Measurements from ENCODE around the gene IVNS1ABP.
"Not testable (repeated sequence)": the region's sequence is repeated elsewhere in the genome, so short reads cannot be mapped to it uniquely, and the experiment has no call there.

IVNS1ABP gene

DNA sequence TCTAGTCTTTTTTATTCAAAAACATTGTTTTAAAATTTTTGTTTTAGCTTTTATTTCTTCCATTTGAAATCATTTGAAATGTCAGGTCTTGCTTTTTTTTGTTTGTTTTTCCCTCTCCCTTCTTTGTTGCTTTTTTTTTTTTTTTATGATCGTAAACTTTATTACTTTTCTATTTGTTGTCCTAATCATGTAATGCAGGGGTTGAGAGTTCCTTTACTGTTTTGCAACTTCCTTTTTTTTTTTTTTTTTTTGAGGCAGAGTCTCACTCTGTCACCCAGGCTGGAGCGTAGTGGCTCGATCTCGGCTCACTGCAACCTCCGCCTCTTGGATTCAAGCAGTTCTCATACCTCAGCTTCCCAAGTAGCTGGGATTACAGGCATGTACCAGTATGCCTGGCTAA is 24.8 kb downstream of the IVNS1ABP start:
- DNase-seq (ENCODE audit: low spot score) = no peak

DNA sequence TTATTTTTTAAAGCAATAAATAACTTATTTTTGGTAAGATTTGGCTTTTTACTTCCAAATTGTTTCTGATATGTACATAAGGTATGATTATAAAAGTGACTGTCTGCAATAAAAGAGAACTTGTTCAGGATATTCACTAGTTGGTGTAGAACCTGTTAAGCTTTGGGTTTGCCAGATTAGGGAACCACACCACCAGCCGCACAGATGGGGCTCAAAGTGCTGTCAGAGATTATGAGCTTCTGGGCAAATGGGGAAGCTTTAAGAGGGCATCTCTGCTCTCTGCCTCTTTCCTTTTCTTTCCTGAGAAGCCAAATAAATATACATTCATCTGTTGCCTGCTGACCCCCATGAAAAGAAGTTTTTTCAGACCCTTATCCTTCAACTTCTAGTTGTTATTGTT is 25.4 kb downstream of the IVNS1ABP start:
- peak; percentile 71 for DNase-seq (ENCODE audit: low spot score)

DNA sequence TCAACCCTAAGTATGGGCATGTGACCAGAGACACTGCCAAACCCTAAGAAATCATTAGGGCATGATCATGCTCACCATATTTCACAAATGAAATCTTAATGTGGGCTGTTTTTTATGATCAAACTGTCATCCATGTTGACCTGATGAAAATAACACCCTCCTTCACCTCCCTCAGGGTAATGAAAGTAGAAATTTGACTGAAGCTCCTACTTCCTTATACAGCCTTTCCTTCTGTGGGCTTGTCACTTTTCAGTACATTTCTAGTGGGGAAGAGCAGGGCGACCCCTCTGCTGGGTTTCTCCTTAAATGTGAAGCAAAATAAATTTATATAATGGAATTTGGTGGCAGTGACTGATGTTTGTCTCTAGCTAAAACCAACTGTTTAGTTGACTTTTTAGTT is 25.9 kb downstream of the IVNS1ABP start:
- no peak for DNase-seq (ENCODE audit: low spot score)

DNA sequence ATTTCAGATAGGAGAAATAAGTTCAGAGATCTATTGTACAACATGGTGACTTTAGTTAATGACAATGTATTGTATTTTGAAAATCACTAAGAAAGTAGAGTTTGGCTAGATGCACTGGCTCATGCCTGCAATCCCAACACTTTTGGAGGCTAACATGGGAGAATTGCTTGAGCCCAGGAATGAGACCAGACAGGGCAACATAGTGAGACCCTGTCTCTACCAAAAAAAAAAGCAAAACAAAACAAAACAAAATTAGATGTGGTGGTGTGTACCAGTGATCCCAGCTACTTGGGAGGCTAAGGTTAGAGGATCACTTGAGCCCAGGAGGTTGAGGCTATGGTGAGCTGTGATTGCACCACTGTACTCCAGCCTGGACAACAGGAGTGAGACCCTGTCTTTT is 27.2 kb downstream of the IVNS1ABP start:
- no peak for DNase-seq (ENCODE audit: low spot score)

DNA sequence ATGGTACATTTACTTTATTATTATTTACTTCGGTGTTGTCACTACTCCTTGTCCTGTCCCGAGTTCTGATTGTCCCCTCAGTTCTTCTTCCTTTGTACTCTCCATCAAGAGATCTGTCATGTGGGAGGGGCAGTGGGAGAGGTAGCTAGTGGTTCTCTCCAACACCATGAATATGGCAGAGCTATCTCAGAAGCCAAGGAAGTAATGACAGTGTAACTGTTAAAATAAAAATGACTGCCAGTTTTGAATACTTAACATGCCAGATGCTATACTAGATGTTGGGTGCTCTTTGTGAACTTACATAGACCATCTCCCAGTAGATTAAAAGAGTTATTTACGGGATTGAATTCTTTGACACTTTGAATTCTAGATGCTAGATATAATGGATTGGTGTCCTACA is 28.6 kb downstream of the IVNS1ABP start:
- no peak for DNase-seq (ENCODE audit: low spot score)

DNA sequence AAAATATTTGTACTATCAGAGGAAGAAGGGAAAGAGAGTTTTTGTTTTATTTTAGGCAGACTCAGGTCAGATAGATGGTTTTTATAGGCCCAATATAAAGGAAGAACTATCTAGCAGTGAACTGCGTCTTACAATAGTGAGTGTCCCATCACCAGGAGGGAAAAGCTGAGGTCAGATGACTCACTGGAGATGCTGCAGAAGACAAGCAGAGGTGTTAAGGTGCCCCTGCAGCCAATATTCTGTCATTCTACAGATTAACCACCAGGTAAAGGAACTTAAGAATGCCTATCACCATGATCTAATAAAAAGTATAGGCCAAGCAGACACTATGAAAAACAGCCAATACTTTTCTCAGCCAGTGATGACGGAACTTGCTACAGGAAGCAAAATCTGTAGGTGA is 29.6 kb downstream of the IVNS1ABP start:
- DNase-seq (ENCODE audit: low spot score) = no peak

DNA sequence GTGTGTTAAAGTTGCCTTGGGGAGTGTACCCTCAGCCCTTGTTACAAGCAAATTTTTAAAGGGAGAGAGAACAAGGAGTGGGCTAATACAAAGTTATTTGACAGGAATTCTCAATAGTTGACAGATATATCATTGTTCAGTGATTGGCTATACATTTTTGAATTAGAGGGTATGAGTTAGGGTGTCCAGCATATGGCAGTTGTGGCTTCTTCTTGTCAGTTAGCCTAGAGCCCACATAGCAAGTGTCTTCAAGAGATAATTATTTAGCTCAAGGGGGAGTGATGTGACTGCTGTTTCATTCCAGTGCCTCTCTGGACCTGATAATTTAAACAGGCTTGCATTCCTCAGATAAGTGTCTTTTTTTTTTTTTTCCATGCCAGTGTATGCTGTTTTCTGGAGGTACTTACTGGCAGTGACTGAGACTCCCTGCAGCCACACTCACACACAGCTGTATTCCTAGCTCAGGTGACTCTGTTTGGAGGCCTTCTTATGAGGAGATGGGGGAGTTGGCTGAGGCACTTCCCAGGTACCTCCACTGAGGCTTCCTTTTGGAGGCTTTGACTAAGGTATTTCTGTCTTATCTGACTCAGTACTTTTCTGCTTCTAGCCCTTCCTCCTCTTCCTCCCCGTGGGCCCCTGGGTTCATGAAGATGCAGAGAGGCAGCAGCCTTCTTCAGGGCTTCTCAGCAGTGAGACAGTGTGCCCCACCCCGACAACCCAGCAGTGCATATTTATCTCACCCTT is 32.3 kb downstream of the IVNS1ABP start:
- no peak for DNase-seq (ENCODE audit: low spot score)

DNA sequence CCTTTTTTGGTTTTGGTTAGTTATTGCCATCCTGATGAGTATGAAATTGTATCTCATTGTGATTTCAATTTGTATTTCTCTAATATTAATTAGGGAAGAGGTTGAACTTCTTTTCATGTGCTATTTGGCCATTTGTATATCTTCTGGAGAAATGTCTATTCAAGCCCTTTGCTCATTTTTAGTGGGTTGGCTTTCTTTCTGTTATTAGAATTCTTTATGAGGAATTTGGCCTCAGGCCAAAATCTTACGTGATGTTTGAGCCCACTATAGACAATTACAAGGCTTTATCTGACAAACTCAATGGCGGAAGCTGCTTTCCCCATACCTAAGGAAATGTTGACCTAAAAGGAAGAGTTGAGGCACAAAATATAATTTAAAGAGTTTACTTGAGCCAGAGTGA is 32.9 kb downstream of the IVNS1ABP start:
- no peak for DNase-seq (ENCODE audit: low spot score)

DNA sequence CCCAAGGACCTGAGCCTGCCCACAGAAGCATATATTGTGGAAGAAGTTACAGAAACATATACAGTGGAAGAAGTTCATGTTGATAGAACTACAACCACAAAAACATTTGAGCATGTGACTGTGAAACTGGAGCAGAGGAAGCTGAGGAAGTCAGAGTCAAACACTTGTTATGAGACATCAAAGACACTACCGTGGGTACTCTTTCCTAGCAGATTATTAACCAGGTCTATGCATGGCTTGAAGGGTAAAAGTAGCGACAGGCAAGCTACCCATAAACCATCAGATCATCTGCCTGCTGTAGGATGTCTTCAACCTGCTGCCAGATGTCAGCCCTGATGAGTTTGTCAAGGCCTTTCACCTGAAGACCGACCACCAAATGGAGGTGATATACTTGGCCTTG is 35.8 kb downstream of the IVNS1ABP start:
- DNase-seq (ENCODE audit: low spot score) = no peak

DNA sequence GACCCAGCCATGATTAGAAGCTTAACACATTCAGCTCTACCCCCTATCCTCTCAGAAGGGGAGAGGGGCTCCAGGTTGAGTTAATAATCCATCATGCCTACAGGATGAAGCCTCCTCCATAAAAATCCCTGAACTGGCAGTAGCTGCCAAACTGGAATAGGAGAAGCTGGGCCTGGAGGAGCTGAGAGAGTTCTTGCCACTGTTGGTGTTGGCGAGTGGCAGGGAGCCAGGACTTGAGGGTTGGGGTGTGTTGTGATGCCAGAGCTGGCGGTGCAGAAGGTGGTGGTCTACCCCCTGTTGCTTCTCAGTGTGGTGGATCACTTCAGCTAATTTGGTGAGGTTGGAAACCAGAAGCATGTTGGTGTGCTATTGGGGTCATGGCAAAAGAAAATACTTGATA is 36.5 kb downstream of the IVNS1ABP start:
- DNase-seq (ENCODE audit: low spot score) = no peak

DNA sequence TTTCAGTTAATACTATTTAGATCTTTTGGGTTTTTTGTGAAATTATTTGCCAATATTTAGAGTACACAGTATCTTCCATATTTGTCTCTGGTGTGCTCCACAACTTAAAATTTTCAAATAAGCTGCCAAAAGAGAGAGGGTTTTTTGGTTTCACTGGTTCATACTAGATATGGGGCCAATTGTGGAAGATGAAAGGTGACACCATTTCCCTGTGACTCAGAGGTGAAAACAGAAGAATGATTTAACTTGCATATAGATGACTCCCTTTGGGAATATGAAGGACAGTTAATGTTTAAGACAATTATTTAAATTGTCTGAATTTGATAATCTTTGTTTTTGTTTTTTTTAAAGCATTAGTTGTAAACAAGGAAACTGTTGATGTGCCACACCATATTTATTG is 37.5 kb downstream of the IVNS1ABP start:
- no peak for DNase-seq (ENCODE audit: low spot score)

DNA sequence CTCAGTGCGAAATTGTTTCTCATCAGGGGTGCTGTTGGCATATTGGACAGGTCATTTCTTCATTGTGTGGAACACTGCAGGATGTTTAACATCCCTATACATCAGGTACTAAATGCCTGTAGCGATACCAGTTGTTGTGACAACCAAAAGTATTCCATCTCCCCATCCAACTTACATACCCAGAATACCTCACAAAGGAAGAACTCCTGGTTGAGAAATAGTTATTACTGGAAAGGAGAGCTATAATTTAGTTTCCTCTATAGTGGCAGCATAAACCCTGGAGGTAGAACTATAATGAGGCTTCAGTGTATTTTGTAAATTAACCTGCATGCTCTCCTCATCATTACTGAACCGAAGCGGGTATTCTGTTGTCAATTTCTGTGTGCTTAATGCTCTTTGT is 45.1 kb downstream of the IVNS1ABP start:
- DNase-seq (ENCODE audit: low spot score) = no peak

DNA sequence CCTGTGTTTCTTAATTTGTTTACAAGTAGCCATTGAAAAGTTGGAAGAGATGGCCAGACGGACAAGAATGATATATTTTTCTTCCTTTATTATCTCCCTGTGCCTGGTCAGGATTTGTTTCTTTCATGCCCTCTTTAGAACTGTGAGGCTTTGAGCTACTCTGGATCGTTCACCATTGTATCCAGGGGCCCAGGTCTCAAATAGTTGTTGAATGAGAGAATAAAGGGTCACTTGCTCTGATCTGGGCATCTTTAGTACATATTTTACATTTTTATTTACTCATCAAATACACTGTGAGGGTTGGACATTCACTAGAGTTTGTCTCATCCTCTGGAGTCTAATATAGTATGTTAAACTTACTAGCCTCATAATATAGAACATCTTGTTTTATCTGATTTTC is 48.7 kb downstream of the IVNS1ABP start:
- DNase-seq (ENCODE audit: low spot score) = no peak

DNA sequence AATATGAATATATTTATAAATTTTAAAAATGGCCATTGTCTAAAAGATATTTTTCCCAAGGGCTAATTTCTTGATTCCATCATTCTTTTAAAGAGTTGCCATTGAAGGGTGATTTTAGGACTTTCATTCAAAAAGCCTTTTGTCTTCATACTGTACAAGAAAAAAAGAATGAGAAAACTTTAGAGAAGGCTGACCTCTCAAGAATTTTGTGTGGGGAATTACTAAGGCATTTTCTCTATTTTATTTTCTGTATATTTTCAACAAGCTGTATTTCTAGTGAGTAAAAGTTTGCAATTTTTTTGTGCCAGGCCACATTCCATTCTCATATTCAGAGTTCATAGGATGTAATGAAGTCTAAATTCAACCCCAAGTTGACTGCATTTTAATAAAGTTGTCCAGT is 49.3 kb downstream of the IVNS1ABP start:
- DNase-seq (ENCODE audit: low spot score) = no peak

DNA sequence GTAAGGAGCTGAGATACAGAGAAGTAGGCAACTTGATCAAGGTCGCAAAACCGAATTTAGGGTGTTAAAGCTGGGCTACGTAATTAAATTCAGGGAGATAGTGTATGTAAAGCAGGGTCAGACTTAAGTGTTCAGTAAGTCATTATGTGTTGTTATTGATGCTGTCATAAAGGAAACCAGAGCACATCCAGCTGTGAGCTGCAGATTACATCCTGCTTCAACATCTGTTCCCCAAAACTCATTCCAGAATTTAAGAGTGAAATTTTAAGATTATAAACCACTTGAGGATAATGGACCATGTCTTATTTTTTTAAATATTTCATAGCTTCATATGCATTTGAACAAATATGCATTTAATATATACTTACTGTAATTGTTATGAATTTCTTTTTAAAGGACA is 49.7 kb downstream of the IVNS1ABP start:
- no peak for DNase-seq (ENCODE audit: low spot score)

DNA sequence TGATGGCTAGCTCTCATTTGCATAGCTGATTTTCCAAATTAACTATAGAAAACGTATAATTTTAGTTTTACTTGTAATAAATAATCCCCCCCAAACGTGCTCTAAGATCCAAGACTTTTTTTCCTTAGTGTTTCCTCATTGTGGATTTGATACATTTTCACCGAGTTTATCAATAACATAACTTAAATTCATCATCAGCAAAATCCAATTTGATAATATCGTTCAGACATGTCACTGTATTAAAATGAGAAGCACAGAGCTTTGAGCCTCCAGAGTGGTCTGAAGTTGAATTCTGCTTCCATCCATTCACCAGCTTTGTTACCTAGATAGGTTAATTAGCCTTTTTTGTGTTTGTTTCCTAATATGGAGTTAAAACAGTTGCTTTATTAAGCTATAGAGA is 51.7 kb downstream of the IVNS1ABP start:
- DNase-seq (ENCODE audit: low spot score) = no peak

DNA sequence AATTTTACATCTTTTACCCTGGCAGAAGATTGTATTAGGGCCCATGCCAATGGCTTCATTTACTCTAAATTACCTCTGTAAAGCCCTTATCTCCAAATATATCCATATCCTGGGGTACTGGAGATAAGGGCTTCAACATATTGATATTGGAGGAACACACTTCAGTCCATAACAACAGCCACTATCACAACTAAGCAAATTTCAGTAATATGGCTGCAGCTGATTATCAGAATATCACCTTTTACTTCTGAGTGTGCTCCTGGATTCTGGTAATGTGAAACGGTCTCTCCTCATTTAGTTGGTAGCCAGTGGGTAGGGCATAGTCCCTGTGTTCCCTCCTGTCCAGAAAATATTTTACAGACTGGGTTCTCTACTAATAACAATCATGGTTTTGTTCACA is 53.3 kb downstream of the IVNS1ABP start:
- DNase-seq (ENCODE audit: low spot score) = no peak

DNA sequence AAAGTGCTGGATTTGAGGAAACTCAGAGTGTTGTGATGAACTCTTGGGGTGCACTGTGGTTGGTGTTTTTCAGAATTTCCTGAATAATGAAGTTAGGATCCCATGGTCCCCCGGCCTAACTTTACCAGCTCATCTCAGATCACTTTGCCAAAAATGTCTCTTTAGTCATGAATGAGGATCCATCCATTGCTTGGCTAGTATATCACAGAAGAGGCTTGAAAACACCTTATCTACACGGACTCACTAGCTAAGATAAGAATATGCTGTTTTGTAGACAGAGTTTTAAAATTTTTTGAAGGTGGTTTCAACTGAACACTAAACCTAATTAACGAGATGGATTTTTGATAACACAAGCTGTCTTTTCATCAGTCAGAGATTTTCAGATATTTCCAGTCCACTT is 53.8 kb downstream of the IVNS1ABP start:
- DNase-seq (ENCODE audit: low spot score) = no peak

DNA sequence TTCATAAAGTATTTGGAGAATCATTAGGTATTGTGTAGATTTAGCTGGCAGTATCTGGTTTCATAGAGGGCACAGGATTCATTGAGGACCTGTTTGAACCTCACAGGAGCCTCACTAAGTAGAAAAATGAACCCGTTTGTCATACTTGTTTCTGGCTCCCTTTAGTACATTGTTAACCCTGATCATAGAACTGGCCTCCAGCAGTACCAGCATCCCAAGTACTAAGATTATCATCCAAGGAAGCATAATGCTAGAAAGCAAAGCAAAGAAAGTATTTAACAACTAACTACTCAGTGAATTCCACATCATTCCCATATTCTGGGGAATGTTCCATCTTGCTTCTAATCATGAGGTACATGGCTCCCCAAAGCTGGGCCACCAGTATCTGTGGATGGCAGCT is 54.9 kb downstream of the IVNS1ABP start:
- DNase-seq (ENCODE audit: low spot score) = no peak

DNA sequence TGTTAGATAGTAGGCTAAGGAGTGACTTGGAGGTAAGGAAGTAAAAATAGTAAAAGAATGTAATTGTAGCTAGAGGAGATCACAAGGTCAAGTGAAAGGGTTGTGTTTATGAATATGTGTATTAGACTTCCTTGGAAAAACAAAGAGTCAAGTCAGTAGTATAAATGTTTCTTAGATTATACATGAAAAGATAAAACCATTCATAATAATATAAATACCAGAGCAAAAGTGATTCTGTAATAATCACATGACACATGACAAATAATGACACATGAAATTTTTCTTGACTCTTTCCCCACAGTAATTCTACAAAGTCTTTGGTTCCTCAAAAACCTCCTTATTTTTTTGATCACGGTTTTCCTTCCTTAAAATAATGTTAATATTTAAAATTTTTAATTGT is 56.4 kb downstream of the IVNS1ABP start:
- no peak for DNase-seq (ENCODE audit: low spot score)

DNA sequence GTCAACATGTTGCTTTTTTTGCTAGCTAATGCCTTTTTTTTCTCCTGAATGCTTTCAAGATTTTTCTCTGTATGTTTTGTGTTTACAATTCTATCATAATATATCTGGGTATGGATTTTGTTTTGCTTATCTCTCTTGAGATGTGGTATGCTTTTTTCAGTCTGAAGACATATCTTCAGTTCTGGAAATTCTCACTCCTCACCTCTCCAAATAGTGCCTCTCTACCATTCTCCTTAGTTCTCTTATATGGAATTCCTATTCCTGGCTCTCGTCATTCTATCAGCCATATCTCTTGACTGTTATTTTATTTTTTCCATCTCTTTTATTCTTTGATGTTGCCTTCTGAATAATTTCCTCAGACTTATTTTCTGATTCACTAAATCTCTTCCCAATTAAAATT is 58.4 kb downstream of the IVNS1ABP start:
- no peak for DNase-seq (ENCODE audit: low spot score)

DNA sequence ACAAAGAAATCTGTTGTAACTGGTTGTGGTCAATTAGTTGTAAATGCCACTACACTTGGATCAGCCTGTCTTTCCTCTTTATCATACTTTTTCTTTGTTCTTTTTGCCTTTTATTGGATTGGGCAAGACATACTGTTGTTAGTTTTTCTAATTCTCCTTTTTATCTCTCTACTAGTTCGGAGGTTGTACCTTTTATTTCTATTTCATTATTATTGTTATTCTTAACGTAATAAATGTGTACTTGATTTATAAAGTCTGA is 59.2 kb downstream of the IVNS1ABP start:
- DNase-seq (ENCODE audit: low spot score) = no peak

DNA sequence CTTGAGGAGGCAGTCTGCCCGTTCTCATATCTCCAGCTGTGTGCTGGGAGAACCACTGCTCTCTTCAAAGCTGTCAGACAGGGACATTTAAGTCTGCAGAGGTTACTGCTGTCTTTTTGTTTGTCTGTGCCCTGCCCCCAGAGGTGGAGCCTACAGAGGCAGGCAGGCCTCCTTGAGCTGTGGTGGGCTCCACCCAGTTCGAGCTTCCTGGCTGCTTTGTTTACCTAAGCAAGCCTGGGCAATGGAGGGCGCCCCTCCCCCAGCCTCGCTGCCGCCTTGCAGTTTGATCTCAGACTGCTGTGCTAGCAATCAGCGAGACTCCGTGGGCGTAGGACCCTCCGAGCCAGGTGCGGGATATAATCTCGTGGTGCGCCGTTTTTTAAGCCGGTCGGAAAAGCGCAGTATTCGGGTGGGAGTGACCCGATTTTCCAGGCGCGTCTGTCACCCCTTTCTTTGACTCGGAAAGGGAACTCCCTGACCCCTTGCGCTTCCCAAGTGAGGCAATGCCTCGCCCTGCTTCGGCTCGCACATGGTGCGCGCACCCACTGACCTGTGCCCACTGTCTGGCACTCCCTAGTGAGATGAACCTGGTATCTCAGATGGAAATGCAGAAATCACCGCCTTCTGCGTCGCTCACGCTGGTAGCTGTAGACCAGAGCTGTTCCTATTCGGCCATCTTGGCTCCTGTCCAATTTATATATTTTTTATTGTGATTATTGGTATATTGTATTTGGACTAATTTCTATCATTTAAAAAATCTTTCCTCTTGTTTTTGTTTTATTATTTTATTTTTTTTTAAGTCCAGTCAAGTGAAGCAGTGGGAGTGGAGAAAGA is 59.7 kb downstream of the IVNS1ABP start:
- DNase-seq (ENCODE audit: low spot score) = not testable (repeated sequence)

DNA sequence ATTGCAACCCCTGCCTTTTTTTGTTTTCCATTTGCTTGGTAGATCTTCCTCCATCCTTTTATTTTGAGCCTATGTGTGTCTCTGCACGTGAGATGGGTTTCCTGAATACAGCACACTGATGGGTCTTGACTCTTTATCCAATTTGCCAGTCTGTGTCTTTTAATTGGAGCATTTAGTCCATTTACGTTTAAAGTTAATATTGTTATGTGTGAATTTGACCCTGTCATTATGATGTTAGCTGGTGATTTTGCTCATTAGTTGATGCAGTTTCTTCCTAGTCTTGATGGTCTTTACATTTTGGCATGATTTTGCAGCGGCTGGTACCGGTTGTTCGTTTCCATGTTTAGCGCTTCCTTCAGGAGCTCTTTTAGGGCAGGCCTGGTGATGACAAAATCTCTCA is 61.4 kb downstream of the IVNS1ABP start:
- not testable (repeated sequence) for DNase-seq (ENCODE audit: low spot score)
